Right lobe of liver (tissue), 6 donors: ENCODE data around the gene ELSPBP1. TPM values are rescaled to one million over a fixed set of nuclear protein-coding genes. Genes with fewer than 3 reads are reported as not detected.

Source experiments
- ATAC-seq, 4 donors: fragments of 200-7000 bp; cut with Tn5 transposase; one replicate each; pipeline ENCODE4 v1.9.1; 2020; ENCODE audit warnings: mild to moderate bottlenecking in 4 of 4, moderate library complexity in 4 of 4
- DNase-seq, 3 donors: peaks; one replicate each; pipeline ENCODE4 v3.0.0-alpha.2; 2020
- H3K27ac ChIP-seq, 3 donors: fragments of 200-600 bp; one replicate each; pipeline ENCODE4 v1.8.0; 2022
- H3K27me3 ChIP-seq, 2 donors: fragments of 200-600 bp; one replicate each; pipeline ENCODE4 v1.8.0; 2022
- H3K36me3 ChIP-seq, 4 donors: fragments of 200-600 bp; sonication (generic) in 1 of 4; one replicate each; pipeline versions ENCODE4 v1.5.1 to v1.8.0; 2017 to 2022; ENCODE audit warnings: control low read depth in 1 of 4
- H3K4me1 ChIP-seq, 4 donors: fragments of 200-600 bp; sonication (generic) in 1 of 4; one replicate each; pipeline versions ENCODE4 v1.5.1 to v1.8.0; 2017 to 2022; ENCODE audit warnings: control low read depth in 1 of 4
- H3K4me3 ChIP-seq, 3 donors: fragments of 200-600 bp; one replicate each; pipeline ENCODE4 v1.8.0; 2022
- H3K9me3 ChIP-seq, 4 donors: fragments of 200-600 bp; sonication (generic) in 1 of 4; one replicate each; pipeline versions ENCODE4 v1.5.1 to v1.8.0; 2017 to 2022; ENCODE audit warnings: control low read depth in 1 of 4
- POLR2A ChIP-seq: fragments of 450-650 bp; IDR thresholded peaks from one replicate; pipeline ENCODE4 v1.6.1; 2017; ENCODE audit warnings: antibody characterized with exemption, mild to moderate bottlenecking
- WGBS: methylation state at CpG from one replicate; pipeline ENCODE4 v1.1.6; 2018; ENCODE audit warnings: low coverage, low lambda C conversion rate; ENCODE audit not compliant: insufficient coverage; ENCODE audit errors: missing lambda C conversion rate; 5-methylcytosine and 5-hydroxymethylcytosine counted together
- intact Hi-C, 2 donors: fragments of 100-400 bp; cut with DNase I; formaldehyde crosslinking; loops; one replicate each; pipeline versions ENCODE4 v1.11.2 to v1.14.1; 2022
- total RNA-seq, 6 experiments: library from RNA; depleted of rRNA in 2 of 6; stranded (reverse); fragments of >200 nt in 2 of 6; fragmentation: NEBNext Ultra II Directional in 3 of 6; extraction: Animal tissue kit (Norgen Biotek cat#: 25700) in 3 of 6; gene quantifications; one replicate each; pipeline versions ENCODE4 v1.1.0 to v1.2.4, GENCODE V29; 2016 to 2023
- TF ChIP-seq, protein P1 (sequence below), 4 donors: fragments of 200-600 bp in 3 of 4; fragments of 450-650 bp in 1 of 4; IDR thresholded peaks; one replicate each; pipeline versions ENCODE4 v1.5.1 to v1.8.0; 2016 to 2022; ENCODE audit warnings: antibody characterized with exemption in 4 of 4, mild to moderate bottlenecking in 2 of 4
- donor health status: DM: no; HTN: yes; CAD: no.
- donor health status: DM: no; HTN: no; CAD: no.
- donor health status: DM: no; HTN: no; CAD: no.
- donor health status: DM: no; HTN: yes; CAD: no.
- donor health status: DM: no; HTN: yes; CAD: no.

The ELSPBP1 gene
- total RNA-seq, 6 experiments from 2014 or later = not detected

DNA sequence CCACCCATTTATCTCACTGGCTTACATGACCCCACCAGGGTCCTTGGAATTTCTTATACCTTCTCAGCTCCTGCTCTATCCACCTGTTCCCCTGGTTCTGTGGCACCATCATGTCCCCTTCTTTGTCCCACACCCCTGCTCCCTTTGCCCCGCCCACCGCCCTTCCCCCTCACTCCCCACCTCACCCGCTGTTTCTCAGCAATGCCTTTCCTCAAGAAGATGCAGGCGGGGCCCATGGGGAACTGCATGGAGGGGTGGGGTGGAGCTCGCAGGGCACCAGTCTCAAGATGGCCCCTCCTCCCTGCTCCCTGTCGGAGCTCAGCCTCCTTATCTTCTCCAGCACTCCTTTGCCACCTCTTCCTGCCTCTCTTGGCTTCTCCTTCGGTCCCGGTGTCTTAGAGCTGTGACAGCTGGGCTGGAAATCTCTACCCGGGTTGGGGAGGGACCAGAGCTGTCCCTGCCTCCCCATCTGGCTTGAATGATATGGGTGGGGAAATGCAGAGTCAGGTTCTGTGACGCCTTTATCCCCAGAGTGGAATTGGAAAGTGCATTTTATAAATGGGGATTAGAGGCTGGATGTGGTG, 49.3 kb downstream of the ELSPBP1 start, which contains the start of gene CABP5:
CABP5 (minus strand) TSS at position 405 of the 584 bp plus-strand sequence; CDS start at position 248, 157 bp downstream.
- TF ChIP-seq, protein P1, sequence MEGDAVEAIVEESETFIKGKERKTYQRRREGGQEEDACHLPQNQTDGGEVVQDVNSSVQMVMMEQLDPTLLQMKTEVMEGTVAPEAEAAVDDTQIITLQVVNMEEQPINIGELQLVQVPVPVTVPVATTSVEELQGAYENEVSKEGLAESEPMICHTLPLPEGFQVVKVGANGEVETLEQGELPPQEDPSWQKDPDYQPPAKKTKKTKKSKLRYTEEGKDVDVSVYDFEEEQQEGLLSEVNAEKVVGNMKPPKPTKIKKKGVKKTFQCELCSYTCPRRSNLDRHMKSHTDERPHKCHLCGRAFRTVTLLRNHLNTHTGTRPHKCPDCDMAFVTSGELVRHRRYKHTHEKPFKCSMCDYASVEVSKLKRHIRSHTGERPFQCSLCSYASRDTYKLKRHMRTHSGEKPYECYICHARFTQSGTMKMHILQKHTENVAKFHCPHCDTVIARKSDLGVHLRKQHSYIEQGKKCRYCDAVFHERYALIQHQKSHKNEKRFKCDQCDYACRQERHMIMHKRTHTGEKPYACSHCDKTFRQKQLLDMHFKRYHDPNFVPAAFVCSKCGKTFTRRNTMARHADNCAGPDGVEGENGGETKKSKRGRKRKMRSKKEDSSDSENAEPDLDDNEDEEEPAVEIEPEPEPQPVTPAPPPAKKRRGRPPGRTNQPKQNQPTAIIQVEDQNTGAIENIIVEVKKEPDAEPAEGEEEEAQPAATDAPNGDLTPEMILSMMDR (IDR thresholded peaks at IDR 0.05) = no peak
- no peak for TF ChIP-seq POLR2A
- WGBS = 53% methylated on average over 10 of the region's 10 CpGs
- H3K27ac ChIP-seq = no peak within 1 kb of the TSS
- H3K9me3 ChIP-seq = no peaks in the 10 kb centered on the region
- DNase-seq (no peak), ATAC-seq (no peak)
- intact Hi-C loops = no loop called here
- H3K4me3 ChIP-seq = no peak within 1 kb of the TSS
- no peaks in the 10 kb centered on the region for H3K4me1 ChIP-seq
- H3K36me3 ChIP-seq = no peaks in the 10 kb centered on the region
- H3K27me3 ChIP-seq = no peaks in the 10 kb centered on the region

DNA sequence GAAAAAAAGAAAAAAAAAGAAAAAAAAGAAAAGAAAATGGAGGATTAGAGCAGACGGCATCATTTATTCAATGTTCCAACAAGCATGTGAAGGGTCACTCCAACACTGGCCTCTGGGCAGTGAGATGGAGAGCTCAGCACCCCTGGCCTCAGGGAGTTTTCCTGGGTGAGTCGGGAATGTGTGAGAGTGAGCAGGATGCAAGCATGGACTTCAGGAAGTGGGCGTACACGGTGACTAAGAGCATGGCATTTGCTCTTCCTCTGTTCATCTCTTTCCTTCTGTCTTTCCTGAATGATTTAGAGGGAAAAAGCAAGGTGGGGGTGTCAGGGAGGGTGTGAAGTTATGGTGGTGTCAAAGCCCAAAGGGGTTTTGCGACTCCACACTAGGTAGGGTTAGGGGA, 50.1 kb downstream of the ELSPBP1 start:
- no peak overlapping the region for H3K27ac ChIP-seq

DNA sequence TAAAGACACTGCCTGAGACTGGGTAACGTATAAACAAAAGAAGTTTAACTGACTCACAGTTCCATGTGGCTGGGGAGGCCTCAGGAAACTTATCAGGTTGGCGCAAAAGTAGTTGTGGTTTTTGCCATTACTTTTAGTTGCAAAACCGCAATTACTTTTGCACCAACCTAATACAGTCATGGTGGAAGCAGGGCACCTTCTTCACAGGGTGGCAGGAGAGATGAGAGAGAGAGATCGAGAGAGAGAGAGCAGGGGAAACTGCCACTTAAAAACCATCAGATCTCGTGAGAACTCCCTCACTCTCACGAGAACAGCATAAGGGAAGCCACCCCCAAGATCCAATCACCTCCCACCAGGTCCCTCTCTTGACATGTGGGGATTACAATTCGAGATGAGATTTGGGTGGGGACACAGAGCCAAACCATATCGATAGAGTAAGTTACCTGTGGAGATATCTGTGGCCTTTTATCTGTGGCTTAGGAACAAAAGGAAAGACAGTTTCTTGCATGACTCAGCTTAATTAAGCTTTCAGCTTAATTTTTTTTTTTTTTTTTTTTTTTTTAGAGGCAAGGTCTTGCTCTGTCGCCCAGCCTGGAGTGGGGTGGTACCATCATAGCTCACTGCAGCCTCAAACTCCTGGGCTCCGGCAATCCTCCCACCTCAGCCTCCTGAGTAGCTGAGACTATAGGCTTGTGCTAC, 57.1 kb downstream of the ELSPBP1 start:
- H3K36me3 ChIP-seq = no peaks in the 10 kb centered on the region
- ATAC-seq = no peak
- whole genome bisulfite sequencing = 58% methylated on average over 6 of the region's 10 CpGs
- no peaks in the 10 kb centered on the region for H3K4me1 ChIP-seq
- H3K27ac ChIP-seq = no peak overlapping the region
- intact Hi-C loops = no loop called here
- no peak for DNase-seq
- no peak for TF ChIP-seq POLR2A
- TF ChIP-seq, protein P1 (IDR thresholded peaks at IDR 0.05) = no peak
- H3K4me3 ChIP-seq = no peak overlapping the region
- H3K9me3 ChIP-seq = no peaks in the 10 kb centered on the region
- no peaks in the 10 kb centered on the region for H3K27me3 ChIP-seq

More for the DNA sequence above, 50.1 kb downstream of the ELSPBP1 start:
- no peak for ATAC-seq
- no peaks in the 10 kb centered on the region for H3K27me3 ChIP-seq
- H3K4me1 ChIP-seq = no peaks in the 10 kb centered on the region
- DNase-seq = no peak
- H3K9me3 ChIP-seq = no peaks in the 10 kb centered on the region
- H3K4me3 ChIP-seq = no peak overlapping the region
- 65% methylated on average over 5 of the region's 5 CpGs for WGBS
- no peaks in the 10 kb centered on the region for H3K36me3 ChIP-seq
- intact Hi-C loops = no loop called here
- no peak for TF ChIP-seq POLR2A
- TF ChIP-seq, protein P1 (IDR thresholded peaks at IDR 0.05) = no peak

DNA sequence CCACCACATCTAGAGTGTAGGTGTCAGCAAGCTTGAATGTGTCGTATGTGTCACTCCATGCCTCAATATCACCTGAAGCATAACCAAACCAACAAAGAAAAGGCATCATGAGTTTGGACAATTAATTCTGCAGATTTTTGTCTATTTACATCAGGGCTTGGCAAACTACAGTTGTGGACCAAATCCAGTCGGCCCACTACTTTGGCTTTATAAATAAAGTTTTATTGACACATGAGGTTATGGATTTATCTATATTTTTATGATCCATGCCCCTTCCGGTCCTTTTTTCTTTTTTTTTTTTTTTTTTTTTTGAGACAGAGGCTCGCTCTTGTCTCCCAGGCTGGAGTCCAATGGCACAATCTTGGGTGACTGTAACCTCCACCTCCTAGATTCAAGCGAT, 58.6 kb downstream of the ELSPBP1 start:
- TF ChIP-seq POLR2A = no peak
- TF ChIP-seq, protein P1 (IDR thresholded peaks at IDR 0.05) = no peak
- Histone ChIP-seq H3K27me3 (no peaks in the 10 kb centered on the region), H3K36me3 (no peaks in the 10 kb centered on the region), H3K9me3 (no peaks in the 10 kb centered on the region), H3K4me1 (no peaks in the 10 kb centered on the region), H3K4me3 (no peak overlapping the region), H3K27ac (no peak overlapping the region)
- intact Hi-C loops = no loop called here
- 61% methylated on average over 4 of the region's 5 CpGs for WGBS
- DNase-seq = no peak
- ATAC-seq = no peak
